ENCODE measurements around the gene UNC80. TPM values are rescaled to one million over a fixed set of nuclear protein-coding genes. Genes with fewer than 3 reads are reported as not detected.

The UNC80 gene
- total RNA-seq, 1 donor: not detected

- TF ChIP-seq CTCF (IDR thresholded peaks at IDR 0.05; ENCODE audit: insufficient read depth, low read length): no peak
- H3K4me3 ChIP-seq (ENCODE audit: low read depth, low read length): no peak overlapping the region
- DNase-seq (ENCODE audit: low read depth): no peak
Observed at GRCh38 chr2:209913786-209914345, 142.2 kb downstream of the UNC80 start.

- no peak for DNase-seq (ENCODE audit: low read depth)
- H3K4me3 ChIP-seq (ENCODE audit: low read depth, low read length): no peak overlapping the region
- TF ChIP-seq CTCF (IDR thresholded peaks at IDR 0.05; ENCODE audit: insufficient read depth, low read length): no peak
Observed at GRCh38 chr2:209917154-209917771, 145.6 kb downstream of the UNC80 start.

- no peak overlapping the region for H3K4me3 ChIP-seq (ENCODE audit: low read depth, low read length)
- TF ChIP-seq CTCF (IDR thresholded peaks at IDR 0.05; ENCODE audit: insufficient read depth, low read length): no peak
- DNase-seq (ENCODE audit: low read depth): no peak
Observed at GRCh38 chr2:209918251-209918650, 146.6 kb downstream of the UNC80 start.

GRCh38 chr2:209922116-209922515, 150.5 kb downstream of the UNC80 start:
- DNase-seq (ENCODE audit: low read depth): no peak
- no peak overlapping the region for H3K4me3 ChIP-seq (ENCODE audit: low read depth, low read length)
- no peak for TF ChIP-seq CTCF (IDR thresholded peaks at IDR 0.05; ENCODE audit: insufficient read depth, low read length)

- no peak for TF ChIP-seq CTCF (IDR thresholded peaks at IDR 0.05; ENCODE audit: insufficient read depth, low read length)
- DNase-seq (ENCODE audit: low read depth): no peak
- no peak overlapping the region for H3K4me3 ChIP-seq (ENCODE audit: low read depth, low read length)
Observed at GRCh38 chr2:209929369-209929768, 157.7 kb downstream of the UNC80 start.

- DNase-seq (ENCODE audit: low read depth): peak; percentile 96
- TF ChIP-seq CTCF (IDR thresholded peaks at IDR 0.05; ENCODE audit: insufficient read depth, low read length): no peak
- peak overlapping the region; percentile 43 for H3K4me3 ChIP-seq (ENCODE audit: low read depth, low read length)
Observed at GRCh38 chr2:209933499-209934483, 162.2 kb downstream of the UNC80 start.

All from fibroblast of the aortic adventitia (primary cell).